ENCODE results near the gene CCDC33. TPM values are rescaled to one million over a fixed set of nuclear protein-coding genes. Genes with fewer than 3 reads are reported as not detected.

Gene CCDC33
- total and polyA plus RNA-seq, 2 experiments from 2014 or later: not detected

DNA sequence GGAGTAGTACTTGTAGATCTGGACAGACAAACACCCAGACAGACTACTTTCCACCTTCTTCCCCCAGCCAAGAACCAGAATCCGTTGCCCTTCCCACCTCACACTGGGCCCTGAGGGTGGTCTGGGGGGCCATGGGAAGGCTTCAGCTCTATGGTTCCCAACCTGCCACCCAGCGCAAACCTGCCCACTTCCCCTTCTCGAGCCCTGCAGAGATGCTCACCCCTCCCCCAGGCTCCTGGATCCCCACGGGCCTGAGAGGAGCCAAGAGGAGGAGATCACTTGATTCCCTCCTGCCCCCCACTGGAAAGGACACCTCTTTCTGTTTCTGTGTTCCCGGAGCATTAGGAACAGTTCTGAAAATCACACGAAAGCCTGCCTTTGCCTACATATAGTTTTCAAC lies 42.2 kb upstream of the CCDC33 start:
- Histone ChIP-seq H3F3A (ENCODE audit: insufficient read depth) (peaks cover 37% of the 10 kb centered on the region), H3K27ac (peak overlapping the region; percentile 76), H3K79me2 (ENCODE audit: insufficient read depth) (no peaks in the 10 kb centered on the region), H4K20me1 (ENCODE audit: insufficient read depth) (no peaks in the 10 kb centered on the region), H3K9me3 (ENCODE audit: low read depth) (no peaks in the 10 kb centered on the region), H3K36me3 (ENCODE audit: low read depth) (no peaks in the 10 kb centered on the region), H3K4me2 (ENCODE audit: unreplicated experiment) (no peak overlapping the region), H3K9ac (peak overlapping the region; percentile 49; the same call in 1 of the 2 replicates), H3K4me1 (ENCODE audit: insufficient read depth) (peaks cover 34% of the 10 kb centered on the region), H2AFZ (no peak overlapping the region), H3K4me3 (no peak overlapping the region), H3K9me2 (ENCODE audit: insufficient read depth) (no peaks in the 10 kb centered on the region), H3K27me3 (replicated peaks; ENCODE audit: insufficient read depth) (no peaks in the 10 kb centered on the region)
- in situ Hi-C loops (cut with MboI): no loop called here
- 84 to 86% methylated on average over 5 to 6 of the region's 6 CpGs for WGBS, 2 experiments (ENCODE audit: low coverage in 1 of 2, low lambda C conversion rate in 2 of 2, missing lambda C conversion rate in 2 of 2)
- DNase-seq: no peak
- TF ChIP-seq EZH2phosphoT487 (IDR thresholded peaks at IDR 0.05; ENCODE audit: insufficient read depth, low read depth): no peak
- TF ChIP-seq EZH2 (IDR thresholded peaks at IDR 0.05; ENCODE audit: insufficient read depth, poor library complexity, severe bottlenecking): no peak

- Histone ChIP-seq H4K20me1 (ENCODE audit: insufficient read depth) (no peaks in the 10 kb centered on the region), H3K4me2 (ENCODE audit: unreplicated experiment) (no peak overlapping the region)
- no peak for DNase-seq
Observed at GRCh38 chr15:74194572-74195559, 41.3 kb upstream of the CCDC33 start.

GRCh38 chr15:74196175-74196574 lies 40.0 kb upstream of the CCDC33 start:
- DNase-seq: peak; percentile 98
- H4K20me1 ChIP-seq (ENCODE audit: insufficient read depth): no peaks in the 10 kb centered on the region
- H3K27me3 ChIP-seq (replicated peaks; ENCODE audit: insufficient read depth): no peaks in the 10 kb centered on the region
- in situ Hi-C loops (cut with MboI): no loop called here
- TF ChIP-seq EZH2phosphoT487 (IDR thresholded peaks at IDR 0.05; ENCODE audit: insufficient read depth, low read depth) (no peak), EZH2 (IDR thresholded peaks at IDR 0.05; ENCODE audit: insufficient read depth, poor library complexity, severe bottlenecking) (no peak)
- no peaks in the 10 kb centered on the region for H3K36me3 ChIP-seq (ENCODE audit: low read depth)
- peak overlapping the region; percentile 59 for H3K27ac ChIP-seq
- H3K4me2 ChIP-seq (ENCODE audit: unreplicated experiment): peak overlapping the region; percentile 49
- no peak overlapping the region for H3K4me3 ChIP-seq
- H3K9me2 ChIP-seq (ENCODE audit: insufficient read depth): no peaks in the 10 kb centered on the region
- 1 to 3% methylated on average over 7 of the region's 7 CpGs for WGBS, 2 experiments (ENCODE audit: low coverage in 1 of 2, low lambda C conversion rate in 2 of 2, missing lambda C conversion rate in 2 of 2)
- H3K79me2 ChIP-seq (ENCODE audit: insufficient read depth): no peaks in the 10 kb centered on the region
- H3F3A ChIP-seq (ENCODE audit: insufficient read depth): peaks cover 37% of the 10 kb centered on the region
- no peak overlapping the region for H2AFZ ChIP-seq
- H3K9ac ChIP-seq: no peak overlapping the region
- H3K4me1 ChIP-seq (ENCODE audit: insufficient read depth): peaks cover 48% of the 10 kb centered on the region
- H3K9me3 ChIP-seq (ENCODE audit: low read depth): no peaks in the 10 kb centered on the region

More at GRCh38 chr15:74194572-74195559, 41.3 kb upstream of the CCDC33 start:
- Histone ChIP-seq H3K36me3 (ENCODE audit: low read depth) (no peaks in the 10 kb centered on the region), H3F3A (ENCODE audit: insufficient read depth) (peaks cover 37% of the 10 kb centered on the region), H3K79me2 (ENCODE audit: insufficient read depth) (no peaks in the 10 kb centered on the region), H3K9me2 (ENCODE audit: insufficient read depth) (no peaks in the 10 kb centered on the region), H2AFZ (no peak overlapping the region), H3K4me3 (no peak overlapping the region), H3K4me1 (ENCODE audit: insufficient read depth) (peaks cover 35% of the 10 kb centered on the region), H3K9ac (peak overlapping the region; percentile 49; the same call in 1 of the 2 replicates), H3K27me3 (replicated peaks; ENCODE audit: insufficient read depth) (no peaks in the 10 kb centered on the region), H3K27ac (peak overlapping the region; percentile 76; the same call in 1 of the 2 replicates), H3K9me3 (ENCODE audit: low read depth) (no peaks in the 10 kb centered on the region)
- WGBS, 2 experiments (ENCODE audit: low coverage in 1 of 2, low lambda C conversion rate in 2 of 2, missing lambda C conversion rate in 2 of 2): 97 to 99% methylated on average over 13 of the region's 13 CpGs
- no peak for TF ChIP-seq EZH2phosphoT487 (IDR thresholded peaks at IDR 0.05; ENCODE audit: insufficient read depth, low read depth)
- TF ChIP-seq EZH2 (IDR thresholded peaks at IDR 0.05; ENCODE audit: insufficient read depth, poor library complexity, severe bottlenecking): no peak
- in situ Hi-C loops (cut with MboI): no loop called here

DNA sequence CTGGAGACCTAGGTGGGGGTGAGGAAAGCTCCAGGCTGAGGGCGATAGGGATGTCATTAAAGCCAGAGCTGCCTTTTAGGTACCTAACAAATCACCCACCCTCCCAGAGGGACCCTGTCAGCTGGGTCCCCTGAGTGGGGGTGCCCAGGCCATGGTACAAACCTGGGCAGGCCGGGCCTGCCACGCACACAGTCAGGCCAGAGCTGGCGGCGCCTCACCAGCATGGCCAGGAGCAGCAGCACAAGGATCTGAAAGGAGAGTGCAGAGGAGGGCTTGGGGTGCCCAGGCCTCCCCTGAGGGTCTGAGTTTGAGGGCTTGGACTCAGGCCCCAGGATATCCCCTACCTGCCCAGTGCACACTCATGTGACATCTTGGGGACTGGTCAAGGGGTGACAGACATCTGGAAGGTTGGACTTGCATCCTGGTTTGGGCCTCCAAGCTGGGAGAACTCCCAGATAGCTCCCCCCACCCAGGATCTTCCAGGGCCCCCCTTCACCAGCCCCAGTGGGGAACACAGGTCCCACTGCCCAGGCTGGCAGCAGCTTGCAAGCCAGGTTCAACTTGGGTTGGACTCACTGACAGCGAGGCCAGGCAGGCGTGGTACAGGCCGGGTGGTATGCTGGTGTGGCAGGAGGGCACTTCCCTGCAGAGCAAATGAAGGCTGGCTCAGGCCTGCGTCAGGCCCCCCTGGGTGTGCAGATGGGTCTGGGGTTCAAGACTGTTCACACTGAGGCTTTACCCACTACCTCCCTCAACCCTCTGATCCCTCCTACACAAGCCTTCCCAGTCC lies 38.8 kb upstream of the CCDC33 start:
- peaks cover 49% of the 10 kb centered on the region for H3K4me1 ChIP-seq (ENCODE audit: insufficient read depth)
- no peaks in the 10 kb centered on the region for H3K9me2 ChIP-seq (ENCODE audit: insufficient read depth)
- H2AFZ ChIP-seq: no peak overlapping the region
- peaks cover 37% of the 10 kb centered on the region for H3F3A ChIP-seq (ENCODE audit: insufficient read depth)
- H3K9me3 ChIP-seq (ENCODE audit: low read depth): no peaks in the 10 kb centered on the region
- in situ Hi-C loops (cut with MboI): no loop called here
- no peak overlapping the region for H3K4me3 ChIP-seq
- H3K36me3 ChIP-seq (ENCODE audit: low read depth): no peaks in the 10 kb centered on the region
- no peak for DNase-seq
- no peak for TF ChIP-seq EZH2 (IDR thresholded peaks at IDR 0.05; ENCODE audit: insufficient read depth, poor library complexity, severe bottlenecking)
- TF ChIP-seq EZH2phosphoT487 (IDR thresholded peaks at IDR 0.05; ENCODE audit: insufficient read depth, low read depth): no peak
- peak overlapping the region; percentile 49 for H3K4me2 ChIP-seq (ENCODE audit: unreplicated experiment)
- H4K20me1 ChIP-seq (ENCODE audit: insufficient read depth): no peaks in the 10 kb centered on the region
- H3K79me2 ChIP-seq (ENCODE audit: insufficient read depth): no peaks in the 10 kb centered on the region
- H3K9ac ChIP-seq: peak overlapping the region; percentile 61; the same call in 1 of the 2 replicates
- H3K27ac ChIP-seq: no peak overlapping the region
- 94 to 98% methylated on average over 9 of the region's 9 CpGs for WGBS, 2 experiments (ENCODE audit: low coverage in 1 of 2, low lambda C conversion rate in 2 of 2, missing lambda C conversion rate in 2 of 2)
- H3K27me3 ChIP-seq (replicated peaks; ENCODE audit: insufficient read depth): no peaks in the 10 kb centered on the region
